ENCODE measurements around the gene ADPGK. TPM values are rescaled to one million over a fixed set of nuclear protein-coding genes. Genes with fewer than 3 reads are reported as not detected.
A peak's percentile ranks its signal among the peaks of the same experiment; 100 is the strongest.

ADPGK gene
- total RNA-seq, 2 donors from 2014 or later = 52.0 to 68.6 TPM

GRCh38 chr15:72825829-72826228, 42.3 kb upstream of the ADPGK start:
- Histone ChIP-seq H3K36me3 (ENCODE audit: control insufficient read depth, insufficient read depth, low read length) (no peaks in the 10 kb centered on the region), H3K9me3 (ENCODE audit: control insufficient read depth, low read length) (no peaks in the 10 kb centered on the region), H3K27me3 (ENCODE audit: control insufficient read depth, insufficient read depth, low read length, poor library complexity, severe bottlenecking) (peaks cover 10% of the 10 kb centered on the region), H3K9ac (ENCODE audit: extremely low read depth, low read length, poor library complexity, severe bottlenecking) (no peak overlapping the region), H3K4me1 (ENCODE audit: control insufficient read depth, insufficient read depth, low read length) (no peaks in the 10 kb centered on the region), H3K4me3 (ENCODE audit: low read length) (no peak overlapping the region), H3K27ac (ENCODE audit: low read depth, low read length) (peak overlapping the region; percentile 49)
- Mint-ChIP-seq H3K27me3 (ENCODE audit: insufficient read depth) (peaks cover 21% of the 10 kb centered on the region), H3K9me3 (no peaks in the 10 kb centered on the region), H3K4me3 (no peak overlapping the region), H3K27ac (no peak overlapping the region), H3K4me1 (peaks cover 1% of the 10 kb centered on the region), H3K36me3 (ENCODE audit: low read depth) (no peaks in the 10 kb centered on the region)
- WGBS, 2 experiments (ENCODE audit: insufficient coverage in 1 of 2, insufficient read length in 1 of 2) = 89% methylated on average over 4 of the region's 4 CpGs; no CpG with 5 or more reads in 1 of the 2 experiments
- no peak for DNase-seq
- no peak for TF ChIP-seq CTCF (conservative IDR thresholded peaks at IDR 0.05)

- H3K36me3 Mint-ChIP-seq (ENCODE audit: low read depth) = no peaks in the 10 kb centered on the region
- 93 to 100% methylated on average over 2 to 7 of the region's 7 CpGs for WGBS, 2 experiments (ENCODE audit: insufficient coverage in 1 of 2, insufficient read length in 1 of 2)
- Histone ChIP-seq H3K4me3 (ENCODE audit: low read length) (no peak overlapping the region), H3K9ac (ENCODE audit: extremely low read depth, low read length, poor library complexity, severe bottlenecking) (no peak overlapping the region), H3K36me3 (ENCODE audit: control insufficient read depth, insufficient read depth, low read length) (no peaks in the 10 kb centered on the region), H3K9me3 (ENCODE audit: control insufficient read depth, low read length) (no peaks in the 10 kb centered on the region), H3K27me3 (ENCODE audit: control insufficient read depth, insufficient read depth, low read length, poor library complexity, severe bottlenecking) (peaks cover 20% of the 10 kb centered on the region), H3K27ac (ENCODE audit: low read depth, low read length) (no peak overlapping the region), H3K4me1 (ENCODE audit: control insufficient read depth, insufficient read depth, low read length) (no peaks in the 10 kb centered on the region)
- H3K4me1 Mint-ChIP-seq = peaks cover 7% of the 10 kb centered on the region
- H3K4me3 Mint-ChIP-seq = no peak overlapping the region
- H3K9me3 Mint-ChIP-seq = no peaks in the 10 kb centered on the region
- no peak for DNase-seq
- H3K27me3 Mint-ChIP-seq (ENCODE audit: insufficient read depth) = peaks cover 19% of the 10 kb centered on the region
- TF ChIP-seq CTCF (conservative IDR thresholded peaks at IDR 0.05) = no peak
- H3K27ac Mint-ChIP-seq = no peak overlapping the region
Observed at GRCh38 chr15:72824781-72825180, 41.2 kb upstream of the ADPGK start.

- Histone ChIP-seq H3K4me3 (ENCODE audit: low read length) (no peak overlapping the region), H3K9ac (ENCODE audit: extremely low read depth, low read length, poor library complexity, severe bottlenecking) (no peak overlapping the region), H3K4me1 (ENCODE audit: control insufficient read depth, insufficient read depth, low read length) (no peaks in the 10 kb centered on the region), H3K27me3 (ENCODE audit: control insufficient read depth, insufficient read depth, low read length, poor library complexity, severe bottlenecking) (peaks cover 27% of the 10 kb centered on the region), H3K36me3 (ENCODE audit: control insufficient read depth, insufficient read depth, low read length) (no peaks in the 10 kb centered on the region), H3K9me3 (ENCODE audit: control insufficient read depth, low read length) (no peaks in the 10 kb centered on the region), H3K27ac (ENCODE audit: low read depth, low read length) (no peak overlapping the region)
- no peaks in the 10 kb centered on the region for H3K9me3 Mint-ChIP-seq
- no peak overlapping the region for H3K4me3 Mint-ChIP-seq
- WGBS, 2 experiments (ENCODE audit: insufficient coverage in 1 of 2, insufficient read length in 1 of 2) = 89% methylated on average over 14 of the region's 14 CpGs; no CpG with 5 or more reads in 1 of the 2 experiments
- peaks cover 18% of the 10 kb centered on the region for H3K27me3 Mint-ChIP-seq (ENCODE audit: insufficient read depth)
- no peaks in the 10 kb centered on the region for H3K36me3 Mint-ChIP-seq (ENCODE audit: low read depth)
- DNase-seq = no peak
- no peak overlapping the region for H3K27ac Mint-ChIP-seq
- peaks cover 8% of the 10 kb centered on the region for H3K4me1 Mint-ChIP-seq
- TF ChIP-seq CTCF (conservative IDR thresholded peaks at IDR 0.05) = no peak
Observed at GRCh38 chr15:72824112-72824511, 40.6 kb upstream of the ADPGK start.

Data from endodermal cell (in vitro differentiated cells).